Epithelial cell of proximal tubule (primary cell): ENCODE measurements around the gene COG7. TPM values are rescaled to one million over a fixed set of nuclear protein-coding genes. Genes with fewer than 3 reads are reported as not detected.

Experiments used
- DNase-seq: peaks from one replicate; pipeline ENCODE4 v3.0.0-alpha.2; 2011; ENCODE audit warnings: low read depth
- H3K4me3 ChIP-seq: 2 replicates; pipeline ENCODE4 v1.5.1; 2011; ENCODE audit warnings: low read depth, mild to moderate bottlenecking, low read length
- CTCF ChIP-seq: conservative IDR thresholded peaks from 2 replicates; pipeline ENCODE4 v1.5.1; 2012; ENCODE audit warnings: low read depth, mild to moderate bottlenecking, low read length
- total RNA-seq: library from RNA; depleted of rRNA; stranded (reverse); fragments of >200 nt; gene quantifications from 2 replicates; pipeline ENCODE4 v1.2.3, GENCODE V29; 2015

COG7 gene
- total RNA-seq, 1 donor from 2014 or later, result 9.9 TPM

DNA sequence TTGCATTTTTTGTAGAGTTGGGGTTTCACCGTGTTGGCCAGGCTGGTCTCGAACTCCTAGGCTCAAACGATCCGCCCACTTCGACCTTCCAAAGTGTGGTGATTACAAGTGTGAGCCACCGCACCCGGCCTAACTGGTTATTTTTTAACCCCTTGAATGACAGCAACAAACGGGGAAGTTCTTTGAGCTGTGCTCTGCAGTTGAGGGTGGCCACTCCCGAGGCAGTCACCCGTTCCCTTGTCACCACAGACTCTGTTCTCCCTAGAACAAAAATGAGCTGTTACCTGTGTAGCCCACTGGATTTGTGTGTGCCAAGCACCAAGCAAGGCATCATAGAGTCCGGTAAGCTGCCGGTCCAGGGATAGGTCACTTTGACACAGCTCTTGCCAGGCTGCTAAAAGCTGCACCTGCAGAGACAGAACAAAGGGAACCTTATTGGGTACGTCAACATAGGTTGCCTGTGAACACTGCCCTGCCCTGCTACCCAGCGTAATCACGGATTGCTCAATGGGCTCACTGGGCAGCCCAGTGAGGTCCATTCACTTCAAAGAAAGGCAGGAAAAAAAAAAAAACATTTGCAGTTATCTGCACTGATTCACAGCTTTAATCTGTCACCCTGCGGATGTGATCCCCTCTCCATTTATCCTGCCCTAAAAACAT lies 19.6 kb downstream of the COG7 start:
- no peak for DNase-seq
- H3K4me3 ChIP-seq, result no peak overlapping the region
- no peak for TF ChIP-seq CTCF

GRCh38 chr16:23432176-23433128 lies 20.5 kb downstream of the COG7 start:
- no peak for TF ChIP-seq CTCF
- no peak overlapping the region for H3K4me3 ChIP-seq
- DNase-seq, result no peak

GRCh38 chr16:23428351-23428750 lies 24.6 kb downstream of the COG7 start:
- TF ChIP-seq CTCF, result no peak
- no peak overlapping the region for H3K4me3 ChIP-seq
- no peak for DNase-seq

- DNase-seq, result no peak
- H3K4me3 ChIP-seq, result no peak overlapping the region
- no peak for TF ChIP-seq CTCF
Observed at GRCh38 chr16:23424292-23424958, 28.6 kb downstream of the COG7 start.

DNA sequence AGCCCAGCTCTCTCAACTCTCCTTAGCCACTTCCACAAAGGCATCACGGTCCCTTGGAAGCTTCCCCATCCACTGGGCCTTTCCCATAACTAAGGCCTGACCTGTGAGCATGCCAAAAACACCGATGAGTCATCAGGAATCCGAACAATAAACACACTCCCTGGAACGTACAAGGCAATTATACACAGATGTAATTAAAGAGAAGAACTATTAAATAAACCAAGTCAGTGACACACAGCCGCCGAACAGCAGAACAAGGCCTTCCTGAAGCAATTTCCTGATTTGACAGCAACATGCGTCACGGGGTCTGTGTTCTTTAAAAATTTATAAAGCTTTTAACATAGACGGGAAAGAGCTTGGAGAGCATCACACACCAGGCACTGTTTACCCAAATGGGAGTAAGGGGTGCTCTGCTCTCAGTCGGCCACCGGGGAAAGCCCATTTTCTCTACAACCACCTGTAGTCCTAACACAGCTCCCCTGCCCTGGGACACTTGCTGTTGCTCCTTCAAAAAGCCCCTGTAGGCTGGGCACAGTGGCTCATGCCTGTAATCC lies 29.4 kb downstream of the COG7 start:
- no peak for TF ChIP-seq CTCF

DNA sequence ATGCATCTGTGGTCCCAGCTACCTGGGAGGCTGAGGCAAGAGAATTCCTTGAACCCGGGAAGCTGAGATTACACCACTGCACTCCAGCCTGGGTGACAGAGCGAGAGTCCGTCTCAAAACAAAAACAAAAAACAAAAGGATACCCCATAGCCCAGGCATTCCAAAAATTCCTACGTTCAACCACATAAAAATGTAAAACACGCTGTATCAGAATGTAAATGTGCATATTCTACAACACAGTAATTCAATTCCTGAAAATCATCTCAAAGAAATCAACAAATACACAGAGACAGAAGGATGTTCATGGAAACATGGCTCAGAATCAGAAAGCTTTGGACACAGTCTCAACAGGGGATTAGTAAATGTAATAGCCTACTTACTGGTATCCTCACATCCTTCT lies 33.0 kb downstream of the COG7 start:
- no peak for DNase-seq
- H3K4me3 ChIP-seq, result no peak overlapping the region
- TF ChIP-seq CTCF, result no peak

More for the DNA sequence above, 29.4 kb downstream of the COG7 start:
- H3K4me3 ChIP-seq, result no peak overlapping the region
- peak; percentile 82 for DNase-seq
